ENCODE measurements around the gene FKBP1B. TPM values are rescaled to one million over a fixed set of nuclear protein-coding genes. Genes with fewer than 3 reads are reported as not detected.

The FKBP1B gene
- total and polyA plus RNA-seq, 4 donors: 10.5 to 19.0 (median 13.3) TPM

- H3K4me3 ChIP-seq: no peak overlapping the region
- peaks cover 0 to 13% (median 0%) of the 10 kb centered on the region in 5 donors for H3K4me1 ChIP-seq (ENCODE audit: control insufficient read depth in 5 of 5, insufficient read depth in 5 of 5, low read length in 5 of 5)
- H3K27ac ChIP-seq (ENCODE audit: low read depth in 1 of 2, low read length in 1 of 2): no peak overlapping the region
- no peaks in the 10 kb centered on the region for H3K36me3 ChIP-seq (ENCODE audit: control insufficient read depth in 4 of 4, insufficient read depth in 4 of 4, low read length in 4 of 4)
- DNase-seq: no peak
- 65 to 75% methylated on average over 9 of the region's 9 CpGs for WGBS, 2 donors
- H3K9me3 ChIP-seq (ENCODE audit: control insufficient read depth in 4 of 4, insufficient read depth in 3 of 4, low read length in 3 of 4): peaks cover 0 to 7% (median 0%) of the 10 kb centered on the region in 4 donors
- H3K27me3 ChIP-seq (ENCODE audit: control insufficient read depth in 3 of 3, insufficient read depth in 3 of 3, low read length in 2 of 3): peaks cover 0 to 21% (median 7%) of the 10 kb centered on the region in 3 donors
- no peak overlapping the region for H3K9ac ChIP-seq (ENCODE audit: insufficient read depth in 1 of 2, low read length in 2 of 2)
- no peak for TF ChIP-seq CTCF (IDR thresholded peaks at IDR 0.05; ENCODE audit: control extremely low read depth, extremely low read depth)
- ATAC-seq (ENCODE audit: insufficient read depth, low FRiP score): no peak
These were observed 40.2 kb upstream of the FKBP1B start for GRCh38 chr2:24009367-24009679.

GRCh38 chr2:24009680-24010476 lies 39.7 kb upstream of the FKBP1B start, which contains the start of gene MFSD2B:
MFSD2B (plus strand) TSS chr2:24010085; CDS start chr2:24010097, 12 bp downstream.
- H3K36me3 ChIP-seq (ENCODE audit: control insufficient read depth in 4 of 4, insufficient read depth in 4 of 4, low read length in 4 of 4): no peaks in the 10 kb centered on the region
- no peak within 1 kb of the TSS for H3K9ac ChIP-seq (ENCODE audit: insufficient read depth in 1 of 2, low read length in 2 of 2)
- WGBS, 2 donors: 3% methylated on average over 75 of the region's 75 CpGs
- peak; percentile 30 for ATAC-seq (ENCODE audit: insufficient read depth, low FRiP score)
- no peak within 1 kb of the TSS for H3K4me3 ChIP-seq
- H3K27me3 ChIP-seq (ENCODE audit: control insufficient read depth in 3 of 3, insufficient read depth in 3 of 3, low read length in 2 of 3): peaks cover 0 to 21% (median 7%) of the 10 kb centered on the region in 3 donors
- peaks cover 0 to 7% (median 0%) of the 10 kb centered on the region in 4 donors for H3K9me3 ChIP-seq (ENCODE audit: control insufficient read depth in 4 of 4, insufficient read depth in 3 of 4, low read length in 3 of 4)
- TF ChIP-seq CTCF (IDR thresholded peaks at IDR 0.05; ENCODE audit: control extremely low read depth, extremely low read depth): no peak
- DNase-seq: peak in 2 of 3 donors; percentile 23 to 24
- peaks cover 0 to 13% (median 0%) of the 10 kb centered on the region in 5 donors for H3K4me1 ChIP-seq (ENCODE audit: control insufficient read depth in 5 of 5, insufficient read depth in 5 of 5, low read length in 5 of 5)
- no peak within 1 kb of the TSS for H3K27ac ChIP-seq (ENCODE audit: low read depth in 1 of 2, low read length in 1 of 2)

- DNase-seq: no peak
These were observed 38.9 kb upstream of the FKBP1B start for GRCh38 chr2:24010477-24011249.

More at GRCh38 chr2:24010477-24011249, 38.9 kb upstream of the FKBP1B start:
- Histone ChIP-seq H3K9me3 (ENCODE audit: control insufficient read depth in 4 of 4, insufficient read depth in 3 of 4, low read length in 3 of 4) (peaks cover 0 to 7% (median 0%) of the 10 kb centered on the region in 4 donors), H3K27ac (ENCODE audit: low read depth in 1 of 2, low read length in 1 of 2) (no peak overlapping the region), H3K4me3 (no peak overlapping the region), H3K36me3 (ENCODE audit: control insufficient read depth in 4 of 4, insufficient read depth in 4 of 4, low read length in 4 of 4) (no peaks in the 10 kb centered on the region), H3K9ac (ENCODE audit: insufficient read depth in 1 of 2, low read length in 2 of 2) (no peak overlapping the region), H3K27me3 (ENCODE audit: control insufficient read depth in 3 of 3, insufficient read depth in 3 of 3, low read length in 2 of 3) (peaks cover 0 to 21% (median 7%) of the 10 kb centered on the region in 3 donors), H3K4me1 (ENCODE audit: control insufficient read depth in 5 of 5, insufficient read depth in 5 of 5, low read length in 5 of 5) (peaks cover 0 to 13% (median 0%) of the 10 kb centered on the region in 5 donors)
- 54 to 61% methylated on average over 32 to 37 of the region's 37 CpGs for WGBS, 2 donors
- no peak for ATAC-seq (ENCODE audit: insufficient read depth, low FRiP score)
- TF ChIP-seq CTCF (IDR thresholded peaks at IDR 0.05; ENCODE audit: control extremely low read depth, extremely low read depth): no peak

Measured in lung (tissue), 12 donors.